ENCODE data around the gene UBASH3B.

Gene UBASH3B

GRCh38 chr11:122617926-122618325 lies 37.6 kb upstream of the UBASH3B start:
- TF ChIP-seq SIN3A (IDR thresholded peaks at IDR 0.05; ENCODE audit: borderline replicate concordance, insufficient read depth, low read length) = no peak
- no peak for TF ChIP-seq POLR2AphosphoS5 (IDR thresholded peaks at IDR 0.05; ENCODE audit: low read depth, low read length)
- no peak for TF ChIP-seq TAF1 (IDR thresholded peaks at IDR 0.05; ENCODE audit: borderline replicate concordance, insufficient read depth, low read length)
- no peak for TF ChIP-seq FOXP2 (optimal IDR thresholded peaks at IDR 0.05; ENCODE audit: borderline replicate concordance, extremely low read depth, extremely low read length, insufficient read depth)
- no peak for TF ChIP-seq REST (IDR thresholded peaks at IDR 0.05; ENCODE audit: insufficient read depth in 1 of 2, low read depth in 2 of 2, low read length in 2 of 2)

DNA sequence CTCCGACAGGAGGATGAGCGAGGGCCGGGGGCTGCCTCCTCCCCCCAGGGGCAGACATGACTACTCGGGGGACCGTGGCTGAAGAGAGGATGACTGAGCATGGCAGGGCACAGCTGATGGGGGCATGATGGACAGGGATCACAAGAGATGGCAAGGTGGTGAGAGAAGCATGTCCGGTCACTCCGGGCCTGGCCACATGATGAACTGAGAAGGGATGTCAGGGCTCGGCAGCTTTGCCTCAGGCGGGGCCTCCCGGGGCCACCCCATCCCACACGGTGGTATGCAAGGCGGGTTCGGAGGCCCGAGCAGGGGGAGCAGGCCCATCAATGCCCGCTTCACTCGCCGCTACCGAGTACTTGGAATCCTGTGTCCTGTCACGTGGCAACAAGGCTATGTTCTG lies 36.6 kb upstream of the UBASH3B start:
- no peak for TF ChIP-seq SIN3A (IDR thresholded peaks at IDR 0.05; ENCODE audit: borderline replicate concordance, insufficient read depth, low read length)
- no peak for TF ChIP-seq REST (IDR thresholded peaks at IDR 0.05; ENCODE audit: insufficient read depth in 1 of 2, low read depth in 2 of 2, low read length in 2 of 2)
- no peak for TF ChIP-seq POLR2AphosphoS5 (IDR thresholded peaks at IDR 0.05; ENCODE audit: low read depth, low read length)
- no peak for TF ChIP-seq TAF1 (IDR thresholded peaks at IDR 0.05; ENCODE audit: borderline replicate concordance, insufficient read depth, low read length)
- TF ChIP-seq FOXP2 (optimal IDR thresholded peaks at IDR 0.05; ENCODE audit: borderline replicate concordance, extremely low read depth, extremely low read length, insufficient read depth) = no peak

DNA sequence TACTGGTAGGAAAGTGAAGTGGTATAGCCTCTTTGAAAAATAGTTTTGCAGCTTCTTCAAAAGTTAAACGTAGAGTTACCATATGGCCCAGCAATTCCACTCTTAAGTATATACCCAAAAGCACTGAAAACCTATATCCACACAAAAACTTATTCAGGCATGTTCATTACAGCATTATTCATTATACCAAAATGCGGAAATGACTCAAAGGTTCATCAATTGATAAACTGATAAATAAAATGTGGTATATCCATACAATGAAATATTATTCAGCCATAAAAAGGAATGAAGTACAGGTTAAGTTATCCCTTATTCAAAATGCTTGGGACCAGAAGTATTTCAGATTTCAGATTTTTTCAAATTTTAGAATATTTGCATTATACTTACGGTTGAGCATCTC lies 35.8 kb upstream of the UBASH3B start:
- TF ChIP-seq POLR2AphosphoS5 (IDR thresholded peaks at IDR 0.05; ENCODE audit: low read depth, low read length) (no peak), TAF1 (IDR thresholded peaks at IDR 0.05; ENCODE audit: borderline replicate concordance, insufficient read depth, low read length) (no peak), SIN3A (IDR thresholded peaks at IDR 0.05; ENCODE audit: borderline replicate concordance, insufficient read depth, low read length) (no peak), FOXP2 (optimal IDR thresholded peaks at IDR 0.05; ENCODE audit: borderline replicate concordance, extremely low read depth, extremely low read length, insufficient read depth) (no peak), REST (IDR thresholded peaks at IDR 0.05; ENCODE audit: insufficient read depth in 1 of 2, low read depth in 2 of 2, low read length in 2 of 2) (no peak)

DNA sequence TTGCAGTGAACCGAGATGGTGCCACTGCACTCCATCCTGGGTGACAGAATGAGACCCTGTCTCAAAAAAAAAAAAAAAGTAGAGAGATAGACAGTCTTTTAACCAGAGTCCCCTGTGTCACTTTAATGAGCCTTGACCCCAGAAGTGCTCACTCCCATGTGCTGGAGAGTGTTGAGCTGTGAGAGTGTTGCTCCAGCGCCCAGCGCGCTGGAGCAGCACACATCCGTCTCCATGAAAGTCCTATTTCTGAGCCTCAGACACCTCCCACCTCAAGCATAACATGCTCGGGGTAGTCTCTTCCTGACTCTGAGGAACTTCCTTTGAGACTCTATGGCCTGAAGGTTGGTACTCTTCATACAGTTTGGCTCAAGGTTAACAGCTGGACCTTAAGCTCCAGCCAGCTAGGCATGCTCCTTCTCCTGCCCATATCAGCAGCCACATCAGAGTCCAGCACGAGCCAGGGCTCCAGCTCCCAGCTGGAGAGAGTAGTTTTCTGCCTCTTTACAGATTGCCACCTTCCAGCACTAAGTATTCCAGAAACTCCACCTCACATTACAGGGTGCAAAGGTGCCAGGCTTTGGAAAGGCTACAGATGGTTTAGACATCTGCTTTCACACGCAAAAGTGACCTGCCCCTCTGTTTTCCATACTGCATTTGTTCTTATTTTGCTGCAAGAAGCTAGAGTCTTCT lies 29.4 kb upstream of the UBASH3B start:
- TF ChIP-seq POLR2AphosphoS5 (IDR thresholded peaks at IDR 0.05; ENCODE audit: low read depth, low read length) = no peak
- TF ChIP-seq FOXP2 (optimal IDR thresholded peaks at IDR 0.05; ENCODE audit: borderline replicate concordance, extremely low read depth, extremely low read length, insufficient read depth) = no peak
- no peak for TF ChIP-seq REST (IDR thresholded peaks at IDR 0.05; ENCODE audit: insufficient read depth in 1 of 2, low read depth in 2 of 2, low read length in 2 of 2)
- TF ChIP-seq SIN3A (IDR thresholded peaks at IDR 0.05; ENCODE audit: borderline replicate concordance, insufficient read depth, low read length) = no peak
- TF ChIP-seq TAF1 (IDR thresholded peaks at IDR 0.05; ENCODE audit: borderline replicate concordance, insufficient read depth, low read length) = no peak

Data from PFSK-1 (cell line).